MCF 10A (cell line): ENCODE measurements around the gene RBM26. TPM values are rescaled to one million over a fixed set of nuclear protein-coding genes. Genes with fewer than 3 reads are reported as not detected.

Experiments used
- BruUV-seq: library from RNA; stranded (reverse); fragments of 400-500 nt; replicated peaks from 2 replicates; lab custom pipeline; 2021; lab: Mats Ljungman, UMichigan
- CTCF ChIA-PET: fragments of 300-600 bp; sonication (Branson Sonifier 250); formaldehyde crosslinking; extraction: SDS; loops from one replicate; lab custom pipeline; 2021; ENCODE audit warnings: antibody characterized with exemption, inconsistent platforms; lab: Yijun Ruan, JAX
- POLR2A ChIA-PET: fragments of 300-600, 350-650 bp; sonication (Branson Sonifier 250); formaldehyde crosslinking; extraction: SDS; loops from one replicate; lab custom pipeline; 2020; ENCODE audit warnings: antibody characterized with exemption, inconsistent platforms; lab: Yijun Ruan, JAX
- DNase-seq: peaks from one replicate; pipeline ENCODE4 v3.0.0-alpha.2; 2018; ENCODE audit not compliant: unreplicated experiment
- H3K27ac Mint-ChIP-seq: one replicate; pipeline ENCODE4 v1.8.0; 2022; ENCODE audit warnings: mild to moderate bottlenecking, low read depth, mixed read lengths; ENCODE audit not compliant: unreplicated experiment
- H3K27me3 Mint-ChIP-seq: one replicate; pipeline ENCODE4 v1.8.0; 2022; ENCODE audit warnings: mixed read lengths; ENCODE audit not compliant: insufficient read depth, unreplicated experiment
- H3K36me3 Mint-ChIP-seq: one replicate; pipeline ENCODE4 v1.8.0; 2022; ENCODE audit warnings: mild to moderate bottlenecking, moderate library complexity, mixed read lengths; ENCODE audit not compliant: insufficient read depth, unreplicated experiment
- H3K4me1 Mint-ChIP-seq: one replicate; pipeline ENCODE4 v1.8.0; 2022; ENCODE audit warnings: mixed read lengths; ENCODE audit not compliant: insufficient read depth, unreplicated experiment
- H3K4me3 Mint-ChIP-seq: one replicate; pipeline ENCODE4 v1.8.0; 2022; ENCODE audit warnings: mild to moderate bottlenecking, moderate library complexity, mixed read lengths; ENCODE audit not compliant: unreplicated experiment
- H3K9me3 Mint-ChIP-seq: one replicate; pipeline ENCODE4 v1.8.0; 2022; ENCODE audit warnings: mixed read lengths; ENCODE audit not compliant: unreplicated experiment
- CTCF ChIP-seq: fragments of 200-600 bp; IDR thresholded peaks from one replicate; pipeline ENCODE4 v1.8.0; 2022; ENCODE audit warnings: antibody characterized with exemption, mild to moderate bottlenecking; ENCODE audit not compliant: unreplicated experiment
- intact Hi-C: fragments of 100-400 bp; cut with micrococcal nuclease; formaldehyde crosslinking; loops from 2 replicates; pipeline ENCODE4 v1.14.1; 2022
- total RNA-seq: library from RNA; stranded (reverse); gene quantifications from 2 replicates; pipeline ENCODE4 v1.2.3, GENCODE V29; 2022

RBM26 gene
- total RNA-seq, 1 experiment from 2014 or later = 72.6 TPM

GRCh38 chr13:79338343-79338742, 67.7 kb downstream of the RBM26 start:
- H3K27ac Mint-ChIP-seq = no peak overlapping the region
- H3K27me3 Mint-ChIP-seq = no peaks in the 10 kb centered on the region
- ChIA-PET POLR2A (no interaction called here), CTCF (interaction anchor here (1.0 kb wide), 1 partner anchor 53 kb away, joined by 3 read pairs; no protein-coding TSS in a partner anchor)
- H3K4me1 Mint-ChIP-seq = peaks cover 3% of the 10 kb centered on the region
- no peaks in the 10 kb centered on the region for H3K9me3 Mint-ChIP-seq
- H3K4me3 Mint-ChIP-seq = no peak overlapping the region
- peaks cover 82% of the 10 kb centered on the region for H3K36me3 Mint-ChIP-seq
- no peak for TF ChIP-seq CTCF
- intact Hi-C loops = no loop called here
- no TSS peak for BruUV-seq
- no peak for DNase-seq

- BruUV-seq = no TSS peak
- DNase-seq = no peak
- intact Hi-C loops = no loop called here
- Mint-ChIP-seq H3K9me3 (no peaks in the 10 kb centered on the region), H3K4me1 (peaks cover 8% of the 10 kb centered on the region), H3K27ac (no peak overlapping the region), H3K36me3 (peaks cover 82% of the 10 kb centered on the region), H3K27me3 (no peaks in the 10 kb centered on the region), H3K4me3 (no peak overlapping the region)
- TF ChIP-seq CTCF = no peak
- ChIA-PET CTCF (no interaction called here), POLR2A (no interaction called here)
Observed at GRCh38 chr13:79336966-79337365, 69.1 kb downstream of the RBM26 start.

GRCh38 chr13:79328510-79328909, 77.5 kb downstream of the RBM26 start:
- no peak overlapping the region for H3K27ac Mint-ChIP-seq
- POLR2A ChIA-PET = interaction anchor here (0.7 kb wide), 1 partner anchor 295 kb away, joined by 3 read pairs; no protein-coding TSS in a partner anchor
- H3K9me3 Mint-ChIP-seq = no peaks in the 10 kb centered on the region
- intact Hi-C loops = no loop called here
- peaks cover 32% of the 10 kb centered on the region for H3K36me3 Mint-ChIP-seq
- TF ChIP-seq CTCF = no peak
- peaks cover 6% of the 10 kb centered on the region for H3K4me1 Mint-ChIP-seq
- DNase-seq = no peak
- H3K27me3 Mint-ChIP-seq = no peaks in the 10 kb centered on the region
- no peak overlapping the region for H3K4me3 Mint-ChIP-seq
- CTCF ChIA-PET = interaction anchor here (0.5 to 0.8 kb wide), 3 partner anchors 23 to 1459 kb away, joined by 3 read pairs; no protein-coding TSS in a partner anchor
- BruUV-seq = no TSS peak

- ChIA-PET POLR2A (no interaction called here), CTCF (no interaction called here)
- H3K27me3 Mint-ChIP-seq = no peaks in the 10 kb centered on the region
- no peak overlapping the region for H3K4me3 Mint-ChIP-seq
- H3K4me1 Mint-ChIP-seq = no peaks in the 10 kb centered on the region
- no peak for DNase-seq
- H3K27ac Mint-ChIP-seq = no peak overlapping the region
- peaks cover 58% of the 10 kb centered on the region for H3K36me3 Mint-ChIP-seq
- TF ChIP-seq CTCF = no peak
- intact Hi-C loops = no loop called here
- BruUV-seq = no TSS peak
- H3K9me3 Mint-ChIP-seq = no peaks in the 10 kb centered on the region
Observed at GRCh38 chr13:79320433-79320832, 85.6 kb downstream of the RBM26 start.
